Thyroid gland (tissue), 4 donors: ENCODE results near the gene EPC1.

Experiments
- CTCF ChIP-seq, 6 experiments: fragments of 200-600 bp in 3 of 6; fragments of 450-650 bp in 3 of 6; sonication (generic) in 3 of 6; IDR thresholded peaks; one replicate each; pipeline ENCODE4 v1.5.1; 2016 to 2019; ENCODE audit warnings: antibody characterized with exemption in 6 of 6, mild to moderate bottlenecking in 2 of 6, inconsistent platforms in 1 of 6, moderate library complexity in 1 of 6
- POLR2A ChIP-seq, 2 donors: fragments of 450-650 bp; IDR thresholded peaks; one replicate each; pipeline ENCODE4 v1.6.1; 2017; ENCODE audit warnings: antibody characterized with exemption in 2 of 2, mild to moderate bottlenecking in 2 of 2, moderate library complexity in 1 of 2

- TF ChIP-seq CTCF (IDR thresholded peaks at IDR 0.05), result no peak
- no peak for TF ChIP-seq POLR2A (IDR thresholded peaks at IDR 0.05)
Measured at GRCh38 chr10:32269343-32270100, 77.4 kb downstream of the EPC1 start.
